Stimulated activated CD8-positive, alpha-beta memory T cell treated with anti-CD3 and anti-CD28 coated beads, Interleukin-2, amount 100 ng/mL, for 1 hour (primary cell): ENCODE measurements around the gene ABCG1.

Experiments used
- DNase-seq, 2 donors: peaks; one replicate each; pipeline ENCODE4 v3.0.0-alpha.2; 2020; ENCODE audit warnings: low read depth in 2 of 2

Gene ABCG1

GRCh38 chr21:42321231-42321630 is 102.3 kb downstream of the ABCG1 start:
- DNase-seq, result no peak

- DNase-seq, result no peak
Observed at GRCh38 chr21:42321845-42322244, 102.9 kb downstream of the ABCG1 start.

GRCh38 chr21:42324896-42325295 is 106.0 kb downstream of the ABCG1 start:
- no peak for DNase-seq

GRCh38 chr21:42330380-42331371 is 111.7 kb downstream of the ABCG1 start:
- no peak for DNase-seq

GRCh38 chr21:42331660-42332059 is 112.7 kb downstream of the ABCG1 start:
- no peak for DNase-seq

- no peak for DNase-seq
Observed at GRCh38 chr21:42332557-42333317, 113.8 kb downstream of the ABCG1 start.

- DNase-seq, result no peak
Observed at GRCh38 chr21:42336054-42336453, 117.1 kb downstream of the ABCG1 start.

- no peak for DNase-seq
Observed at GRCh38 chr21:42337276-42337675, 118.3 kb downstream of the ABCG1 start.

- peak; percentile 42 to 74 for DNase-seq
Observed at GRCh38 chr21:42337830-42338728, 119.1 kb downstream of the ABCG1 start.

- DNase-seq, result no peak
Observed at GRCh38 chr21:42338729-42339715, 120.1 kb downstream of the ABCG1 start.

GRCh38 chr21:42340187-42341050 is 121.5 kb downstream of the ABCG1 start:
- no peak for DNase-seq

- no peak for DNase-seq
Observed at GRCh38 chr21:42341776-42342542, 123.0 kb downstream of the ABCG1 start.

- no peak for DNase-seq
Observed at GRCh38 chr21:42343101-42343500, 124.2 kb downstream of the ABCG1 start.

- no peak for DNase-seq
Observed at GRCh38 chr21:42343556-42343955, 124.6 kb downstream of the ABCG1 start.

GRCh38 chr21:42343963-42344510 is 125.1 kb downstream of the ABCG1 start:
- DNase-seq, result no peak

GRCh38 chr21:42344631-42345030 is 125.7 kb downstream of the ABCG1 start:
- DNase-seq, result no peak

GRCh38 chr21:42346441-42346840 is 127.5 kb downstream of the ABCG1 start:
- no peak for DNase-seq
